Measurements from ENCODE around the gene LURAP1L. TPM values are rescaled to one million over a fixed set of nuclear protein-coding genes. Genes with fewer than 3 reads are reported as not detected.

LURAP1L gene
- total and polyA plus RNA-seq, 2 donors (not counting 1 experiment from before 2014, with no cell fraction given): 39.9 to 94.1 TPM

DNA sequence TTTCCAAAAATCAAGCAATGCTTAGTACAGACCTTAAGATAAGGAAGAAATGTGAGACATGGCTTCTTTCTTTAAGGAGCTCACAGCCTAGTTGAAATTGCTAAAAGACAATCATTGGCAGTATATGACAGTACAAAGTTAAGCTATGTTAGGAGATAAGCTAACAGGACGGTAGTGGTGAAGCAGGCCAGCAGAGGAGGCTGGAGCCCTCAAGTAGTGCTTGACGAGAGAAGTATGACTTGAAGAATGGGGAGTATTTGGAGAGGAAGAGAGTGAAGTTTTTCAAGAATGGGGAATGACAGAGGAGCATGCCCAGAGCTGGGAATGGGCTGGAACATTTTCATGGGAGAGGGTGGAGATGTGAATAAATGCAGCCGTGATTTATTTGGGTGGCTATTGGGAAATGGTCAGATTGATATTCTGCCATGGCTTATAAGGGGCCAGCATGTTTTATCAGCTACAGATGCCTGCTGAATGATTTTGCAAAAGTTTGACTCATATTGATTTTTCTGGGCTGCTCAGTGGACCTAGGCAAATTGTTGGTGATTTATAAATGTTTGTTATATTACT is 43.7 kb downstream of the LURAP1L start:
- peak overlapping the region; percentile 68 for H3K27ac ChIP-seq (ENCODE audit: insufficient read depth, low read length)
- H3K4me3 ChIP-seq (replicated peaks in 1 of 4; ENCODE audit: control extremely low read depth in 1 of 4, insufficient read depth in 1 of 4, low read depth in 3 of 4, low read length in 4 of 4): no peak overlapping the region
- H3K36me3 ChIP-seq (ENCODE audit: control insufficient read depth, insufficient read depth, low read length): peaks cover 2% of the 10 kb centered on the region
- no peaks in the 10 kb centered on the region for H4K20me1 ChIP-seq (ENCODE audit: control insufficient read depth, extremely low read depth, insufficient read depth, low read length)
- no peaks in the 10 kb centered on the region for H3K27me3 ChIP-seq (ENCODE audit: control insufficient read depth, insufficient read depth, low read length)
- H3K79me2 ChIP-seq (ENCODE audit: control insufficient read depth, insufficient read depth, low read length): peaks cover 21% of the 10 kb centered on the region
- H3K4me1 ChIP-seq (ENCODE audit: control insufficient read depth, extremely low read depth, insufficient read depth, low read length): peaks cover 27% of the 10 kb centered on the region
- TF ChIP-seq EZH2 (IDR thresholded peaks at IDR 0.05; ENCODE audit: low read length, missing control alignments): no peak
- TF ChIP-seq, protein P1, sequence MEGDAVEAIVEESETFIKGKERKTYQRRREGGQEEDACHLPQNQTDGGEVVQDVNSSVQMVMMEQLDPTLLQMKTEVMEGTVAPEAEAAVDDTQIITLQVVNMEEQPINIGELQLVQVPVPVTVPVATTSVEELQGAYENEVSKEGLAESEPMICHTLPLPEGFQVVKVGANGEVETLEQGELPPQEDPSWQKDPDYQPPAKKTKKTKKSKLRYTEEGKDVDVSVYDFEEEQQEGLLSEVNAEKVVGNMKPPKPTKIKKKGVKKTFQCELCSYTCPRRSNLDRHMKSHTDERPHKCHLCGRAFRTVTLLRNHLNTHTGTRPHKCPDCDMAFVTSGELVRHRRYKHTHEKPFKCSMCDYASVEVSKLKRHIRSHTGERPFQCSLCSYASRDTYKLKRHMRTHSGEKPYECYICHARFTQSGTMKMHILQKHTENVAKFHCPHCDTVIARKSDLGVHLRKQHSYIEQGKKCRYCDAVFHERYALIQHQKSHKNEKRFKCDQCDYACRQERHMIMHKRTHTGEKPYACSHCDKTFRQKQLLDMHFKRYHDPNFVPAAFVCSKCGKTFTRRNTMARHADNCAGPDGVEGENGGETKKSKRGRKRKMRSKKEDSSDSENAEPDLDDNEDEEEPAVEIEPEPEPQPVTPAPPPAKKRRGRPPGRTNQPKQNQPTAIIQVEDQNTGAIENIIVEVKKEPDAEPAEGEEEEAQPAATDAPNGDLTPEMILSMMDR (conservative IDR thresholded peaks at IDR 0.05 in 1 of 2, IDR thresholded peaks at IDR 0.05 in 1 of 2; ENCODE audit: low read depth in 1 of 2, low read length in 2 of 2): peak; percentile 33 to 39
- DNase-seq (ENCODE audit: low read depth in 2 of 2): peak; percentile 78 to 83
- H2AFZ ChIP-seq (ENCODE audit: low read length): no peak overlapping the region
- peak overlapping the region; percentile 37 for H3K4me2 ChIP-seq (ENCODE audit: extremely low read depth, insufficient read depth, low read length)
- no peak overlapping the region for H3K9ac ChIP-seq (ENCODE audit: insufficient read depth, low read length)
- no peaks in the 10 kb centered on the region for H3K9me3 ChIP-seq (ENCODE audit: control insufficient read depth, insufficient read depth, low read depth, low read length)

DNA sequence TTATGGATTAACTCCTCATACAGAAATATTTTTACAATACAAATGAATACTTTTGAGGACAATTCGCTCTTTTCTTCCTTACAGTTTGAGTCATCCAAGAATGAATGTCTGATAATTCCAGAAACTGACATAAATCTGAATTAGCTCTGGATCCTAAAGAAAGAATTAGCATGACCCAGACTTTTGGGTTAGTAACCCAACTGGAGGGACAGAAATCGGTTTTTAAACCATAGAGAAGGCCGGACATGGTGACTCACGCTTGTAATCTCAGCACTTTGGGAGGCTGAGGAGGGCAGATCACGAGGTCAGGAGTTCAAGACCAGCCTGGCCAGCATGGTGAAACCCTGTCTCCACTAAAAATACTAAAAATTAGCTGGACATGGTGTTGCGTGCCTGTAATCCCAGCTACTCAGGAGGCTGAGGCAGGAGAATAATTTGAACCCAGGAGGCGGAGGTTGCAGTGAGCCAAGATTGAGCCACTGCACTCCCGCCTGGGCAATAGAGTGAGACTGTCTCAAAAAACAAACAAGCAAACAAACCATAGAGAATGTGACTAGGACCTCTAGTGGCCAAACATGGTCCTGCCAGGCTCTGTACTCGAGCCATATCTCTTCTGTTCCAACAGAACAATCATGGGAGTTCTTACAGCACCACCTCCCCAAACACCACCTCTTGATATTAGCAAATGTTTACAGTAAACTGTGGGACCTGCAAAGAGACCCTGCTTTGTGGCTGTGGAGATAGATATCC is 44.8 kb downstream of the LURAP1L start:
- H4K20me1 ChIP-seq (ENCODE audit: control insufficient read depth, extremely low read depth, insufficient read depth, low read length): no peaks in the 10 kb centered on the region
- DNase-seq (ENCODE audit: low read depth in 2 of 2): peak in 1 of 2 donors; percentile 46
- H2AFZ ChIP-seq (ENCODE audit: low read length): no peak overlapping the region
- H3K9me3 ChIP-seq (ENCODE audit: control insufficient read depth, insufficient read depth, low read depth, low read length): no peaks in the 10 kb centered on the region
- H3K27ac ChIP-seq (ENCODE audit: insufficient read depth, low read length): peak overlapping the region; percentile 2
- no peak for TF ChIP-seq EZH2 (IDR thresholded peaks at IDR 0.05; ENCODE audit: low read length, missing control alignments)
- TF ChIP-seq, protein P1 (conservative IDR thresholded peaks at IDR 0.05 in 1 of 2, IDR thresholded peaks at IDR 0.05 in 1 of 2; ENCODE audit: low read depth in 1 of 2, low read length in 2 of 2): peak; percentile 19 to 44
- H3K4me1 ChIP-seq (ENCODE audit: control insufficient read depth, extremely low read depth, insufficient read depth, low read length): peaks cover 26% of the 10 kb centered on the region
- no peak overlapping the region for H3K4me2 ChIP-seq (ENCODE audit: extremely low read depth, insufficient read depth, low read length)
- peaks cover 21% of the 10 kb centered on the region for H3K79me2 ChIP-seq (ENCODE audit: control insufficient read depth, insufficient read depth, low read length)
- H3K4me3 ChIP-seq (replicated peaks in 1 of 4; ENCODE audit: control extremely low read depth in 1 of 4, insufficient read depth in 1 of 4, low read depth in 3 of 4, low read length in 4 of 4): no peak overlapping the region
- H3K27me3 ChIP-seq (ENCODE audit: control insufficient read depth, insufficient read depth, low read length): no peaks in the 10 kb centered on the region
- H3K36me3 ChIP-seq (ENCODE audit: control insufficient read depth, insufficient read depth, low read length): peaks cover 2% of the 10 kb centered on the region
- no peak overlapping the region for H3K9ac ChIP-seq (ENCODE audit: insufficient read depth, low read length)

DNA sequence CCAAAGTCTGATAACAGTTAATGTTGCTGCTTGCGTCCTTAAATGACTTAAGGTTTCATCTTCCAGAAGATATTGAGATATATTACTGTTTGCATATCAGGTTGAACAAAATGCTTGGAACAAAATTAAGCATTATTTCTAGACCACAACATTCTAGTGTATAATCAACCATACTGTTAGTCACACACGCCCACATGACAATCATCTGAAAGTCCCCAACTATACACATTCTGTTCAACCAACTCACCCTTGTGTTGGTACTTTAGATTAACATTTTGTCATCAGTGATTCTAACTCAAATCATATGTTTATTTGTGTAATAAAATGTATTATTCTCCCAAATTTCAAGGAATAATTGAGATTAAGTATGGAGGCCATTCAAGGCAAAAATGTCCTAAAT is 47.3 kb downstream of the LURAP1L start:
- Histone ChIP-seq H3K36me3 (ENCODE audit: control insufficient read depth, insufficient read depth, low read length) (peaks cover 2% of the 10 kb centered on the region), H3K9me3 (ENCODE audit: control insufficient read depth, insufficient read depth, low read depth, low read length) (no peaks in the 10 kb centered on the region), H3K4me2 (ENCODE audit: extremely low read depth, insufficient read depth, low read length) (no peak overlapping the region), H3K4me1 (ENCODE audit: control insufficient read depth, extremely low read depth, insufficient read depth, low read length) (peaks cover 14% of the 10 kb centered on the region), H4K20me1 (ENCODE audit: control insufficient read depth, extremely low read depth, insufficient read depth, low read length) (no peaks in the 10 kb centered on the region), H3K27me3 (ENCODE audit: control insufficient read depth, insufficient read depth, low read length) (no peaks in the 10 kb centered on the region), H3K9ac (ENCODE audit: insufficient read depth, low read length) (no peak overlapping the region), H2AFZ (ENCODE audit: low read length) (no peak overlapping the region), H3K79me2 (ENCODE audit: control insufficient read depth, insufficient read depth, low read length) (peaks cover 11% of the 10 kb centered on the region), H3K4me3 (replicated peaks in 1 of 4; ENCODE audit: control extremely low read depth in 1 of 4, insufficient read depth in 1 of 4, low read depth in 3 of 4, low read length in 4 of 4) (no peak overlapping the region), H3K27ac (ENCODE audit: insufficient read depth, low read length) (no peak overlapping the region)
- DNase-seq (ENCODE audit: low read depth in 2 of 2): peak in 1 of 2 donors; percentile 71
- no peak for TF ChIP-seq EZH2 (IDR thresholded peaks at IDR 0.05; ENCODE audit: low read length, missing control alignments)
- TF ChIP-seq, protein P1 (conservative IDR thresholded peaks at IDR 0.05 in 1 of 2, IDR thresholded peaks at IDR 0.05 in 1 of 2; ENCODE audit: low read depth in 1 of 2, low read length in 2 of 2): no peak
